Measurements from ENCODE around the gene KAZN. TPM values are rescaled to one million over a fixed set of nuclear protein-coding genes. Genes with fewer than 3 reads are reported as not detected.
"Not testable (repeated sequence)": the region's sequence is repeated elsewhere in the genome, so short reads cannot be mapped to it uniquely, and the experiment has no call there.

KAZN gene
- polyA plus RNA-seq, 5 donors = 26.2 to 34.7 (median 29.0) TPM

DNA sequence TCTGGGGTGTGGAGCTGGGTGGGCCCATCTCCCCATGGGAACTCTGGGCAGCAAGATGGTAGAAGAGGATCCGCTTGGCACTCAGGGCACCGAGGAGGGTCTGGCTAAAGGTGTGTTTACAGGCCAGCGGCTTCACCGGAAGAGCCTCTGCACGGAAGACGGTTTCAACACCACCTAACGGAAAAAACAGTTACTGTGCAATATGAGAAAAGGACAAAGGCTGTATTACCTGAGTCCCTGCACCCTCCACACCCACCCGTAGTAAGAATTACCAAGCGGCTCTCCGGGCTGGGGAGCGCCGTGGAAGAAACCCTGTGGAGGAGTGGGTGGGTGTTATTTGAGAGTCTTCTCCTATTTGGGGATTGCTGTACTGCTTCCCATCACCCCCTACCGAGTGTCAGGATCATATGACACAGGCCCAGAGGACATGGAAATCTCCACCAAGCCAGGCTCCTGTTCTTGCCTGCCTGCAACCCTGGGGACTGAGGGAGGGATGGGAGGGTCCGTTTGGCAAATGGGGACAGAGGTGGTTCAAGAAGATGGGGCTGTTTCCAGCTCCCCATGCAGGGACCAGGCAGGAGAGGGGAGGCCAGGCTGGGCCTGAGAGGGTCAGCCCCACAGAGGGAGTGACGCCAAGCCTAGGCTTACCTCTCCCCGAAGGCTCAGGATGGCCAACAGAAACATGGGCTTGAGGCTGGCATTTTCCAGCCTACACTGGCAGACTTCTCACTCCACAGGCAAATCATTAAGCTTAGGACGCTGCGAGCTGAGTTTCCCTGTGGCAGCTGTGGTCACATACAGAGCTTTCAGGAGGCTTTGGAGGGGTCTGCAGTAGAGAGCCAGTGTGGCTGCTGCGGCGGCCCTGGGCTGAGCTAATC lies 351.6 kb downstream of the KAZN start:
- DNase-seq = no peak

DNA sequence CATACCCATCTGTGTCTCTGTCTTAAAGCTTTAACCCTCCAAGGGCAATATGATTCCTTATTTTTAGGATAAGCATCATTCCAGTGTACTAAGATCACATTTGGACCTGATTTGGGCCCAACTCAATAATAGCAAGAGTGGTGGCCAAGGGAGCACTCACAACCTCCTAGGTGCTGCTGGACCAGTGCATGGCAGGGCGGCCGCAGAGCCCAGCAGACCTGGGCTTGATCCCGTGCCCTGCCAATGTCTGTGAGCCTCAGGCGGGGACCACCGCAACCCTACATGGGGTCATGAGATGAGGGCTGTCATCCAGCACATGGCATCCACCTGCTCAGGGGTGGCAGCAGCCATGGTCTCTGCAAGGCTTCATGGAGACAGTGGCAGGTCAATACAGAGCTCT lies 353.3 kb downstream of the KAZN start:
- DNase-seq = no peak

- DNase-seq = no peak
Observed at GRCh38 chr1:14952626-14953314, 354.3 kb downstream of the KAZN start.

GRCh38 chr1:14954210-14954609 lies 355.7 kb downstream of the KAZN start:
- DNase-seq = no peak

DNA sequence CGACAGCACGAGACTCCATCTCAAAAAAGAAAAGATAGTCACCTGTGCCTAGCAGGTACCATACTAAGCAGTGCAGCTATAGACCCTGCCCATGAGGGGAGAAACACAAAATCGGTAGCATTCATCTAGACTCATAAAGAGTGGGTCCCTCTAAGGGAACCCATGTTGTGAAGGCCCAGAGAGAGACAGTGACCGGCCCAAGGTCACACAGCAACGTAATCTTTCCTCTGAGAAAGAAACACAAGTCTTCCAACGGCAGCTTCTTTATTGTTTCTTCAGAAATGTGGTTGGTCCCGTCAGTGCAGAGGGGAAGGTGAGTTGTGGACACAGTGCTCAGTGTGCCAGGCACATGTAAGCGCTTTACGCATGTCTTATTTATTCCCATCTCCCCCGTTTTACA lies 356.4 kb downstream of the KAZN start:
- no peak for DNase-seq

- DNase-seq = no peak
Observed at GRCh38 chr1:14955402-14955801, 356.9 kb downstream of the KAZN start.

DNA sequence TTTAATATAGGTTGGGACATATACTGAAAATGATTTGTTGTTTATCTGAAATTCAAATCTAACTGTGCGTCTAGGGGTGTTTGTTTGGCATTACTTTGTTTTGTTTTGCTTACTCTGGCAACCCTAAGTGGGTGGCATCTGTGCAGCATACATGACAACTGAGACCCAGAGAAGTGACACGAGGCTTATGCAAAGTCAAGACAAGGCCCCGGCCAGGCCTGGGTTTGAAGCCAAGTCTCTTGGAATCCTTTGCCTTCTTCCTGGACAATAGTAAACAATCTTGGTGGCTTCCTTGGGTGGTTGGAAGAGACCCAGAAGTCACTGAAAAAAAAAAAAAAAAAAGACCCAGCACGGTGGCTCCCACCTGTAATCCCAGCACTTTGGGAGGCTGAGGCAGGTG lies 357.5 kb downstream of the KAZN start:
- DNase-seq = no peak

DNA sequence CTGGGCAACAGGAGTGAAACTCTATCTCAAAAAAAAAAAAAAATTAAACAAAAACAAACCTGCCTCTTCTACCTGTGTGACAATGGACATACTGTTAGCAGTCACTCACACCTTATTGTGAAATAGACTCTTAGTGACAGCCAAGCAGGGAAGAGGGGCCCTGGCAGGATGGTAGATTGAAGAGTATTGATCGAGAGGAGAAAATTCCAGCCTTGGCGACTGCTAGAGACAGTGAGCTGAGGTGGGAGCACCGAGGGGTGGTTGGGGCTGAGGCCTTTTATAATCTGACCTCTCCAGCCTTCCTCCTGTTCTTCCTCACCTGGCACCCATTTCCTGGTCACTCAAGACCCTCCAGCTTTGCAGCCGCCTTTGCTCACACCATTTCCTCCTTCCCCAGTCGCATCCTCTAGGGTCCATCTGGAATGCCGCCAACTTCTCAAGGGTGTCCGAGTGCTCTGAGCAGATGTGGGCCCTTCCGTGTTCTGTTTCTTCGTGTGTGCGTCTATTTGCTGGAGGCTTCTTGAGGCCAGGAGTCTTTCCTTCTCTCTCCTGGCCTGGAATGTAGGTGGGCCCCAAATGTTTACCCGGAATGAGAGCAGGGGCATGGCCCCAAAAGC lies 358.2 kb downstream of the KAZN start:
- no peak for DNase-seq

DNA sequence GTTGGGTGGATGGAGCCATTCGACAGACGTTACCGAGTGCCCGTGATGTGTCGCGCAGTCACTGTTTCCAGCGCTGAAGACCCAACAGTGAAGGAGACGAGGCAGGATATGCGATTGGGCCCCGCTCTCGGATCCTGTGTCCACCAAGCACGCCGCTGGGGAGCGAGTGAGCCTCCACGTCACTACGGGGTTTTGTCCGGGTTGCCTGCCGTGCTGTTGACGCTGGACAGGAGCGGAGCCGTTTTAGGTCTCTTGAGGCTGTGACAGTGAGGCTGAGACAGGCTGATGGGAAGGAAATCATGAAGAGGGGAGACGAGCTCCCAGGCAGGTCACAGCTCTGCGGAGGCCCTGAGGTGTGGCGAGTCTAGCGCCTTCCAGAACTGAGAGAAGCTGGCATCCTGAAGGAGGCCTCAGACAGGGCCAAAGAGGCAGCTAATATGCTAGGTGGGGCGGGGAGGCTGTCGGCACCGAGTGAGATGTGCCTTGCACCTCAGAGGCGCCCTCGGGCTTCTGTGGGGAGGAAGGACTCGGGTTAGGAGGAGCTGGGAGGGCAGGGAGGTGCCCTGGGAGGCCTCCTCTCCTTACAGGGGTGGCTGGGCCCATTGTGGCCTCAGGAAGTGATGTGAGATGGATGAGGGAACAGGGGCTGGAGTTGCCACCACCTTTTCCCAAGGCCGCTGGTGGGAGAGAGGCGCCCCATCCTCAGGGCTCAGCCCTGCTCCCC lies 359.1 kb downstream of the KAZN start:
- no peak for DNase-seq

GRCh38 chr1:14958249-14959058 lies 360.0 kb downstream of the KAZN start:
- DNase-seq = no peak

- DNase-seq = no peak
Observed at GRCh38 chr1:14959059-14959694, 360.7 kb downstream of the KAZN start.

GRCh38 chr1:14961661-14962267 lies 363.3 kb downstream of the KAZN start:
- no peak for DNase-seq

GRCh38 chr1:14962407-14962806 lies 363.9 kb downstream of the KAZN start:
- DNase-seq = no peak

DNA sequence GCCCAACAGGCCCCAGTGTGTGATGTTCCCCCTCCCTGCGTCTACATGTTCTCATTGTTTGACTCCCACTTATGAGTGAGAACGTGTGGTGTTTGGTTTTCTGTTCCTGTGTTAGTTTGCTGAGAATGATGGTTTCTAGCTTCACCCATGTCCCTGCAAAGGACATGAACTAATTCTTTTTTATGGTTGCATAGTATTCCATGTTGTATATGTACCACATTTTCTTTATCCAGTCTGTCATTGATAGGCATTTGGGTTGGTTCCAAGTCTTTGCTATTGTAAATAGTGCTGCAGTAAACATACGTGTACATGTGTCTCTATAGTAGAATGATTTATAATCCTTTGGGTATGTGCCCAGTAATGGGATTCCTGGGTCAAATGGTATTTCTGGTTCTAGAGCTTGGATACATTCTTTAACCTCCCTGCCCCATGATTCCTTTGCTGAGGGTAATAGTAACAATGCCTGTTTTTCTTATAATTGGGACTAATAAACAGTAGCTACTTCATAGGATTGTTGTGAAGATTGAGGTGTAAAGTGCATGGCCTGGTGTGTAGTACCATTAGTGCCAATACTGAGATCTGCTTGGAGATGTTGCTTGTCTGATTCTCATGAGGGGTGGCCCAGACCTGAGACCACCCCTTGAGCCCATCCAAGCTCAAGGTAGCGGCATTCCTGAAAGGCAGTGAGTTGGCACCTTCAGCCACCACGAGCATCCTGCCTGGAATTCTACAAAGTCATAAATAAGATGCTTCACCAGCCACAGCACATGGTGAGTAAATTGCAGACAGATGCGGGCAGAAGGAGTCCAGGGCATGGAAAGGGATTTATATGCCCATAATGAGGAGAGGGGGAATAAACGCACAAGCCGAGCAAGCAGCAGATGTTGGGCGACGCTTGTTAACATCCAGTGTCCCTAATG lies 365.6 kb downstream of the KAZN start:
- not testable (repeated sequence) for DNase-seq

DNA sequence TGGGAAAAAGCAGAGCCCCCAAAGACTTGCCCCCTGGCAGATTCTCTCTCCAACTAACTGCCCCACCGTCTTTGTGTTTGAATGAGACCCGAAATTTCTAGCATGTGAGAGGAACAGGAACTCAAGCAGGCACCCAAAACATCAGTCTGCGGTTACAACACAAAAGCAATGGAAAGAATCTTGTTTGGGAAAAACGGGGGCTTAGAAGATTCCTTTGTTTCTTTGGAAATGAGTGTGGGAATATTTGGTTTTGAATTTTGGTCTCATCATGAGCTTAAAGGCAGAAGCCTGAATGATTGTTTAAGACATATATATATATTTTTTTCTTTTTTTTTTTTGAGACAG lies 366.2 kb downstream of the KAZN start:
- DNase-seq = no peak

DNA sequence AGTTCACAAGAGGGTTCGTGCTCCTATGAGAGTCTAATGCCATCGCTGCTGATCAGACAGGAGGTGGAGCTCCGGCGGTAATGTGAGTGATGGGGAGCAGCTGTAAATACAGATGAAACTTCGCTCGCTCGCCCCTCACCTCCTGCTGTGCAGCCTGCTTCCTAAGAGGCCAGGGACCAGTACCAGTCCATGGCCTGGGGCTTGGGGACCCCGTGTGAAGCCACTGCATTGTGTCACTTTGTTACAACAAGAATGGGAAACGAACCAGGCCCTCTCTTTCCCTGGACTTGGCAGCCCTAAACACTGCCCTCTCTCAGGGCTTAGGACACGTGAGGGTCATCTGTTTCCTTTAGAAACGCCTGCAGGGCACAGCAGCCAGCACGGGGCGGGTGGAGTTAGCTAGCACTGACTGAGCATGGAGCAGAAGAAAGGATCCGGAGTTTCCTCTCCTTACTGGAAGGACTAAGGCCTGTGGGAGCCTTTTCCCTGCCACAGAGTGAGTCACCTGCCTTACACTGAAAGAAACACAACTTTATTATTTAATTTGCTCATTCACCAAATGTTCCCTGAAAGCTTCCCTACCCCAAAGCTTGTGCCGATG lies 369.9 kb downstream of the KAZN start:
- no peak for DNase-seq

DNA sequence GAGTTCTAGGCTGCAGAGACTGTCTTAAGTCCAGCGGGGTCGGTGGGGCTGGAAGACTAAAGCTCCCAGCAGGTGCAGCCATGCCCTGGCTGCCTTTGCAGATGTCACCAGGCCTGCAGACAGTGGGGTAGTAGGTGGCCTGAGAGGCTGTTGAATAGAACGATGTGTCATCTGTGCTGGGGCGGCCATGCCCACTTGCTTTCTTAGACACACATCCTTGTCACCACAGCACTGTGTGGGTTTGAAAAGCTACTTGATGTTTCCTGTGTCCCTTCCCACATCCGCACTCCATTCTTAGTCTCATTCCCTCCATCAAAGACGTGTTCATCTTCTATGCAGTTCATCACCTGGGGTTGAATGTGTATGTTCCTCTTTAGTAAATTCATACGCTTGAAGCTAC lies 370.5 kb downstream of the KAZN start:
- DNase-seq = no peak

- DNase-seq = no peak
Observed at GRCh38 chr1:14970115-14970798, 371.8 kb downstream of the KAZN start.

Measured in right lung (tissue), 5 donors.